GM19240 (cell line): ENCODE data around the gene UNC79.

Source experiments
- DNase-seq: peaks from one replicate; pipeline ENCODE4 v3.0.0; 2011; ENCODE audit warnings: low spot score; ENCODE audit not compliant: insufficient read length

The UNC79 gene

GRCh38 chr14:93657875-93658274 lies 227.1 kb downstream of the UNC79 start:
- no peak for DNase-seq

GRCh38 chr14:93663317-93663716 lies 232.6 kb downstream of the UNC79 start:
- DNase-seq: no peak

- no peak for DNase-seq
Observed at GRCh38 chr14:93665169-93665568, 234.4 kb downstream of the UNC79 start.

- no peak for DNase-seq
Observed at GRCh38 chr14:93669632-93670031, 238.9 kb downstream of the UNC79 start.

GRCh38 chr14:93674343-93674742 lies 243.6 kb downstream of the UNC79 start:
- no peak for DNase-seq

- no peak for DNase-seq
Observed at GRCh38 chr14:93675651-93676050, 244.9 kb downstream of the UNC79 start.

- no peak for DNase-seq
Observed at GRCh38 chr14:93676416-93676958, 245.7 kb downstream of the UNC79 start.

GRCh38 chr14:93682459-93682858 lies 251.7 kb downstream of the UNC79 start:
- no peak for DNase-seq

GRCh38 chr14:93683226-93683625 lies 252.5 kb downstream of the UNC79 start:
- DNase-seq: no peak

GRCh38 chr14:93685121-93685895 lies 254.6 kb downstream of the UNC79 start:
- DNase-seq: no peak

GRCh38 chr14:93686268-93686667 lies 255.5 kb downstream of the UNC79 start:
- DNase-seq: no peak

GRCh38 chr14:93688239-93688666 lies 257.5 kb downstream of the UNC79 start:
- no peak for DNase-seq

GRCh38 chr14:93688820-93689219 lies 258.1 kb downstream of the UNC79 start:
- no peak for DNase-seq

- no peak for DNase-seq
Observed at GRCh38 chr14:93690146-93690545, 259.4 kb downstream of the UNC79 start.

- DNase-seq: no peak
Observed at GRCh38 chr14:93691042-93691780, 260.5 kb downstream of the UNC79 start.

- no peak for DNase-seq
Observed at GRCh38 chr14:93693914-93694313, 263.2 kb downstream of the UNC79 start.

- no peak for DNase-seq
Observed at GRCh38 chr14:93700928-93701327, 270.2 kb downstream of the UNC79 start.

- DNase-seq: no peak
Observed at GRCh38 chr14:93701562-93701961, 270.8 kb downstream of the UNC79 start.

- DNase-seq: no peak
Observed at GRCh38 chr14:93702946-93703345, 272.2 kb downstream of the UNC79 start.

GRCh38 chr14:93703941-93704340 lies 273.2 kb downstream of the UNC79 start:
- no peak for DNase-seq

- no peak for DNase-seq
Observed at GRCh38 chr14:93705513-93706156, 274.9 kb downstream of the UNC79 start.

- DNase-seq: no peak
Observed at GRCh38 chr14:93706360-93706955, 275.7 kb downstream of the UNC79 start.
